Middle frontal gyrus (tissue), 1 donor: ENCODE data around the gene GPC5.

Experiments
- DNase-seq: peaks from one replicate; pipeline ENCODE4 v3.0.0-alpha.2; 2015; ENCODE audit warnings: low spot score; ENCODE audit errors: extremely low spot score

Gene GPC5

GRCh38 chr13:91592056-91593014, 193.9 kb downstream of the GPC5 start:
- DNase-seq = no peak

DNA sequence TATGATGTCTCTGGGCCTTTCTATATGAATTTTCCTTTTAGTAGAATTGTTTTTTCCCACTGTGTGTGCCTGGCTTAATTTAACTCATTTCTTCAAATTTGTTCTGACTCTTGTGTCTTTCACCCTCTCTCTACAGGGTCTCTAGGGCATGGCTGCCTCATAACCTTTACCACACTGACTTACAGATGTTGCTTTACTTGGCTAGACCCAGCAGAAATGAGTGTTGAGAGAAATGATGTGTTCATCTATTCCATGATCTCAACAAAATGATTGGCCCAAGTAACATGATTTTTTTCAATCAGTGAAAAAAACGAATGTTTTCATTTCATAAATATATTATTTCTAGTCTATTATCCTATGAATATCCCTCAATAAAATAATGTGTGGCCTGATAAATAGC, 195.0 kb downstream of the GPC5 start:
- no peak for DNase-seq

DNA sequence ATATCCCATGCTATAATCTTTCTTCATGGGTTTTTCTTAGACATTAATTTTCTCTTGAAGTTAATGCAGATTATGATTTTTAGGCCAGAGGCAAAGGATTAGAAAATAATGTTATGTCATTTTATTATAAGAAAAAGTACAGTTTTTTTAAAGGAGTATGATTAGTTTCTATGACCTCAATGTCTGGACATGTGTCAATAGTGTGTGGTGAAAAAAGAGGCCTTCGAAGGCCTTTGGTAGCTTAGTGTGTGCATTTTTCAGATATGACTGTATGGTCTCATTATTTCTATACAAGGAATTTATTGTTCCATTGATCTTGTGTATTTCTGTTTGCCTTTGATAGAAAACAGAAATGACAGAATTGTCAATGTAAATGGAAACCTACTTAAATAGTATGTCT, 195.6 kb downstream of the GPC5 start:
- no peak for DNase-seq

DNA sequence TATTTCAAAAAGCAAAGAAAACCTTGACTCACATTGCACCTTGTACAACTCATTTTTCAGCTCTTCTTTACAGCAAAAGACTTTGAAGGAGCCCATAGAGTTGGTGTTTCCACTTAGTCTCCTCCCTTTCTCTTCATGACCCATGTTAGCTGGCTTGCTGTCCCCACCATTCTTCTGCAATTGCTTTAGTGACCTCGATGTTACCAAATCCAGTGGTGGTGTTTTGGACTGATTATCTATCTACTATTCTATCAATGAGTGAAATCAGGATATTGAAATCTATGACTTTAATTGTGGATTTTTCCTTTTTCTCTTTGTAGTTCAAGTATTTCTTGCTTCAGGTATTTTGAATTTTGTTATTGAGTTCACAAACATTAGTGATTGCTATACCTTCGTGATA, 197.3 kb downstream of the GPC5 start:
- no peak for DNase-seq

- no peak for DNase-seq
These were observed 198.4 kb downstream of the GPC5 start for GRCh38 chr13:91596842-91597241.

GRCh38 chr13:91598655-91599054, 200.2 kb downstream of the GPC5 start:
- DNase-seq = no peak

- no peak for DNase-seq
These were observed 202.9 kb downstream of the GPC5 start for GRCh38 chr13:91601273-91601672.

- DNase-seq = no peak
These were observed 203.4 kb downstream of the GPC5 start for GRCh38 chr13:91601807-91602206.

GRCh38 chr13:91609353-91609752, 210.9 kb downstream of the GPC5 start:
- DNase-seq = no peak

DNA sequence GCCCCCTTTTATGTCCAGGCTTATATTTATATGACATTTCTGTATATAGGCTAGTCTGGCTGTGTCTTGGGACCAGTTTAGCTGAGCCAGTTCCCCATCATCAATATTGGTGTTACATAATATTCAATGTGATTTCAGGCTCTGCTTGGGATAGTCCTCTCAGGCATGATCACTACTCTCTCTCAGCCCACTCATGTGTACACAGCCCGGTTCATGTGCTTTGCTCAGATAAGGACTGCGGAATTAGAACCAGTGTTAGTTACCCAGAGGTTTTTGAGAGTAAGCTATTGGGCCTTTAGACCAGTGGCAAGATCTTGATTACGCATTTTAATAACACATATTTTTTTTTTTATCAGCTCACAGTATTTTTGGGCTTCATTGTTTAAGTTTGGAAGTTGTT, 219.9 kb downstream of the GPC5 start:
- no peak for DNase-seq

- DNase-seq = no peak
These were observed 222.3 kb downstream of the GPC5 start for GRCh38 chr13:91620670-91621141.

GRCh38 chr13:91621161-91621560, 222.7 kb downstream of the GPC5 start:
- no peak for DNase-seq

DNA sequence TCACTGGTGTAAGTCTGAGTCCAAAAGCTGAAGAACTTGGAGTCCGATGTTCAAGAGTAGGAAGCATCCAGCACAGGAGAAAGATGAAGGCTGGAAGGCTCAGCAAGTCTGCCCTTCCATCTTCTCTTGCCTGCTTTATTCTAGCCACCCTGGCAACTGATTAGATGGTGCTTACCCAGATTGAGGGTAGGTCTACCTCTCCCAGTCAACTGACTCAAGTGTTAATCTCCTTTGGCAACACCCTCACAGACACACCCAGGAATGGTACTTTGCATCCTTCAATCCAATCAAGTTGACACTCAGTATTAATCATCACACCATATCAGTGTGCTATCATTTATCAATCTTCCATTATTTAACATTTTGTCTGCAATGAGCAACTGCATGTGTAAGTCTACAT, 223.5 kb downstream of the GPC5 start:
- DNase-seq = no peak

GRCh38 chr13:91622778-91623550, 224.5 kb downstream of the GPC5 start:
- DNase-seq = no peak

GRCh38 chr13:91627952-91628739, 229.7 kb downstream of the GPC5 start:
- DNase-seq = no peak

DNA sequence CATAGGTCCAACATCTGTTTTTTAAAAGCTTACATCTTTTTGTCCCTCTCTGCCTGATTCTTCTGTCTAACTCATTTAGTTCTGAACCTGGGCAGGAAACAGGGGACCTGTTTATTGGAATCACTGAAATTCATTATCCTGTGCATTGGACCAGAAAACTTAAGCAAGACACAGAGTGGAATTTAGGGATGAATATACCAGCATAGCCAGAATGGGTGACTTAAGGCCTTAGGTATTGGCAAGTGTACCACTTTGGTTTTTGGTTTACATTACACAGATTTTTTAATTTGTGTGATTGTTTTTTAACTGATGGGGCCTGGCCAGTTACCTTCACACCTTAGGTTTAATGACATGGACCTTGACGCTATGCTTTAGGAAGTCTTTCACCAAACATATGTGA, 232.5 kb downstream of the GPC5 start:
- DNase-seq = no peak

DNA sequence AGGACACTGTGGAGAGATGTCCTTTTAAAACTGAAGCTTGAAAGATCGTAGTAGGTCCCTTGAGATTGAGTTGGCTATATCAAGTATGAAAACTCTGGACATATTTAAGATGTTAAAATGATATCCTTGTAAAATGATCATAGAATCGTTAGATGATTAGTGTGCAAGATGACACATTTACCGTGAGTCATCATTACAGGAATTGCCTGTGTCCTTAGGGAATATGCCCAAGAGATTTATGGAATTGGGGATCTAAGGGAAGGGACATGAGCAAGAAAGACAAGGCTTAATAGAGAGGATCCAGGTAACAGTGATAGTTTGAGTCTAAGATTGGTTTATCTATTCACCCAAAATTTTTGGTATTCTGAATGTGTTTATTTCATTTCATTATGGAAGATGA, 233.7 kb downstream of the GPC5 start:
- DNase-seq = no peak

DNA sequence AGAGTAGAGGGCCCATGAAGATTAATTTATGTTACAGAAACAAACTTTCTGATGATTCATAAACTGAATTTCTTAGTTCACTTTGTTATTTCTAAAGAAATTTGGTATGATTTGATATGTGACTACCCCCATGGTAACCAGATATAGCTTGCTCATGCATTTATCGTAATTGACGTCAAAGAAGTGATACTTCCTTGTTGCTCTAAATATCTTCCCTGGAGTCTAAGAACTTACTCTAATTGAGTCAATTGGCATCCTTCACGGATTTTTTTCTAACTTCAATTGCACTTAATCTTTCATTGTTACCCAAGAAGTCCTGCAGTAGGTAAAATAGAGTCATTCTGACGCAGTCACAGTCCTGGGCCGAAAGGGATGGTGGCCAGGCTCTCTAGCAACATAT, 240.9 kb downstream of the GPC5 start:
- no peak for DNase-seq

DNA sequence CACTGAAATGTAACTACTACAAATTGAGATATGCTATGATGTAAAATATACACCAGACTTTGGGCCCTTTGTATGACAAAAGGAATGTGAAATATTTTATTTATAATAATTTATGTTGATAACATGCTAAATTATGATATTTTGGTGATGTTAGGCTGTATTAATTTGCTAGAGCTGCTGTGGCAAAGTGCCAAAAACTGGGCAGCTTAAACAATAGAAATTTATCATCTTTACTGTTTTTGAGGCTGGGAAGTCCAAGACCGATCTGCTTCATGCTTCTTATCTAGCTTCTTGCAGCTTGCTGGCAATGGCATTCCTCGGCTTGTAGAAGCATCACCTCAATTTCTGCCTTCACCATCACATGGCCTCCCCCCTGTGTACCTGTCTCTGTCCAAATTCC, 245.0 kb downstream of the GPC5 start:
- DNase-seq = no peak

DNA sequence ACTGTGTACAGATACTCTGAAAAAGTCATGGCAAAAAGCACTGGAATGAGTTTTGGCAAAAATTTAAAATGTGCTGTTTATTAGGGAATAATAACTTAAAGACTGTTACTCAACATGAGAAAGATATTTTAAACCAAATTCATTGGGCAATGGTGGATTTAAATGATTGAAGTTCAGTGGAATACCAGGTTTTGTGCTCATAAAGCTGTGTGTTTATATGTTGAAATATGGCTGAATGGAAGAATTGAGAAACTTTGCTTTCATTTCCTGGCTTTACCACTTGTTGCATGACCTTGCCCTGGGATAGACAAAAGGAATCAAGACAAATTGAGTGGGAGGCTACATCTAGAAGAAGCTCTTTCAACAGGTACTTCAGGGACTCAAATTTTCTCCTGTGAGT, 246.4 kb downstream of the GPC5 start:
- no peak for DNase-seq

DNA sequence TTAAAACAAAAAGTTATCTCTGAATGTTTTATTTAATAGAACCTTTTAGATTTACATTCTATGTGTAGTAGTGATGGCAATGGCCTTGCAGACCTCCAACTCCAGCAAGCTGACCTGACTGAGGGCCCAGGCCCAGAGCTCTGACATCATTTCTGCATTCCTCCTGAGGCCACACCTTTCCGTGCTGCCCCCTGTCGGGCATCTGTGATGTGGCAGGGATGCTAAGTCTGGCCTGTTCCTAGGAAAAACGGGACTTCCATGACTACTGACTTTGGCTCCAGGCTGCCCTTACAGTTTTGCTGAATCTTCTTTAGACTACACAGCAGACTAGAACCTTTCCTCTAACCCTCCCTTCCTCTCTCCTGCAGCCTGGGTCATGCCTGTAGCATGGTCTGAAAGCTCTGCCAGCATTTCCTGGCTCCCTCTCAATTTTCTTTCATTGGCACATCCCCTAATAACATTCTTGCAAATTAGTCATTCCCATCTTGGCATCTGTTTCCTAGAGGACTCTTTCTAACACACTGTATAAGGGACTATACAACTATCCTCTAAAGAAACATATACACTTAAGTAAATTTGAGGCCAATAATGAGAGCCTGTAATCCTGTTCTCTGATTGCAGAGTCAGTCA, 249.1 kb downstream of the GPC5 start:
- DNase-seq = no peak
